Effector CD8-positive, alpha-beta T cell (primary cell): ENCODE measurements around the gene KIAA1549.
"Not testable (repeated sequence)": the region's sequence is repeated elsewhere in the genome, so short reads cannot be mapped to it uniquely, and the experiment has no call there.

ENCODE experiments used
- DNase-seq: peaks from one replicate; lab custom pipeline; 2025; lab: John Stamatoyannopoulos, UW
- total RNA-seq, 4 experiments: gene quantifications; one replicate each; lab custom pipeline; 2026; lab: John Stamatoyannopoulos, UW

Gene KIAA1549
- 0.72 to 3.2 (median 2.5) reads per million in 4 experiments for total RNA-seq

- peak; percentile 14 for DNase-seq
These were observed at the start of gene KIAA1549 for GRCh38 chr7:138981332-138982203. TSS of gene KIAA1549 (minus strand) at chr7:138981389. CDS start at chr7:138981269, 120 bp downstream.

DNA sequence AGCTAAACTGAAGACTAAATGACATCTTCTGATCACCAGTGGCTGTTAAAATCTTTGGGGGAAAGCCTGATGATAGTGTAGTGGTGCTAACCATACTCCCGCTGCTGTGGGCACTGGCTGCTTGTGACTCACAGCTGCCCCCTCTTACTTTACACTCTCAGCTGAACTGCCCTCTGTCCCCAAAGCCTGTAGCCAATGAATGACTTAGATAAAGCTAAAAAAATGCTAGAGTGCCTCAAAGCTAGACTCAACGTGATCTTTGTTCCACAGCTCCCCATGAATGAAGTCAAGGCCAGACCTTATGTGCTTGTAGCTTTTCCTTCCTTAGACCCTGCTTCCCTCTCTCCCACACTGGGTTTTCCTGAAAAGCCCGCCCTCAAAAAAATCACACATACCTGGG, 48.2 kb upstream of the KIAA1549 start:
- no peak for DNase-seq

DNA sequence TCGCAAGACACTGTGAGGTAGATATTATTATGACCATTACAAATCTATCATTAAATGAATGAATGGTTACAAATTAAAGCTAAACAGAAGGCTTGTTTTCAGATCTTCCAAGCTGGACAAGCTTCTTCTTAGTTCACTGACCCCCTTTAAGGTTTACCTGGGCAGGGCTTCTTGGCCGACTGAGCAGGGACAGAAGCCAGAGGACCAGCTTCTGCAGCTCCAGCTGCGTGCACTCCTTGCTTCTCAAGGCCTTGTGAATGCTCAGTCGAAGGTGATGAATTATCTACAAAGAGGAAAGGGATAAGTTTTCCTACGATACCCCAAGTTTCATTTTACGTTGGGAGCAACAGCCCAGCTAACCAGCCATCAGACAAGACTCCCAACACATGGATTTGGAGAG, 45.4 kb upstream of the KIAA1549 start:
- DNase-seq, result no peak

- DNase-seq, result not testable (repeated sequence)
These were observed 44.7 kb upstream of the KIAA1549 start for GRCh38 chr7:139025861-139026260.

- no peak for DNase-seq
These were observed 41.9 kb upstream of the KIAA1549 start for GRCh38 chr7:139023076-139023475.

DNA sequence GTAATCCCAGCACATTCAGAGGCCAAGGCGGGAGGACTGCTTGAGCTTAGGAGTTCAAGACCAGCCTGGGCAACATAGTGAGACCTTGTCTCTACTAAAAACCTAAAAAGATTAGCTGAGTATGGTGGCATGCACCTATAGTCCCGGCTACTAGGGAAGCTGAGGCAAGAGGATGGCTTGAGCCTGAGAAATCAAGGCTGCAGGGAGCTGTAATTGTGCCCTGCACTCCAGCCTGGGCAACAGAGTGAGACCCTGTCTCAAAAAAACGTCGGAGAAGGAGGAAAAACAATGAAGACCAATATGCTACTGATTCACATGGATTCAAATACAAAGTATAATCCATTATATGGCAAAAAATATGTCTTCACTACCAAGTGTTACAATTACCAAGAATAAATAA, 41.1 kb upstream of the KIAA1549 start:
- DNase-seq, result no peak

DNA sequence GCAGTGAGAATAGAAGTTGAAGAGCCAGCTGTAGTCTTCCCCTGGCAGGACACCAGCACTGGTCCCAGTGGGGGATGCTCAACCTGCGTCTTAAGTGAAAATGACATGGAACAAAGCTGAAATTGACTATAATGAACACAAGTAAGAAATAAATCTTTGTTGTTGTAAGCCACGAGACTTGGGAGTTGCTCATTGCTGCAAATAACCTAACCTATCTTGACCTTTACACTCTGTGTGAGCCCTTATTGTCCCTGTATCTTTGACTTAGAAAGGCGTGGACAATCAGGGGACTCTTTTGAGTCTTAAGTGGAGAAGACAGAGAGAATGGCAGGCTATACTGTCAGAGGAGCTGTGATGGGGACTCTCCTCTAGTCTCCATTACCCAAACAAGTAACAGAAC, 37.7 kb upstream of the KIAA1549 start:
- no peak for DNase-seq

DNA sequence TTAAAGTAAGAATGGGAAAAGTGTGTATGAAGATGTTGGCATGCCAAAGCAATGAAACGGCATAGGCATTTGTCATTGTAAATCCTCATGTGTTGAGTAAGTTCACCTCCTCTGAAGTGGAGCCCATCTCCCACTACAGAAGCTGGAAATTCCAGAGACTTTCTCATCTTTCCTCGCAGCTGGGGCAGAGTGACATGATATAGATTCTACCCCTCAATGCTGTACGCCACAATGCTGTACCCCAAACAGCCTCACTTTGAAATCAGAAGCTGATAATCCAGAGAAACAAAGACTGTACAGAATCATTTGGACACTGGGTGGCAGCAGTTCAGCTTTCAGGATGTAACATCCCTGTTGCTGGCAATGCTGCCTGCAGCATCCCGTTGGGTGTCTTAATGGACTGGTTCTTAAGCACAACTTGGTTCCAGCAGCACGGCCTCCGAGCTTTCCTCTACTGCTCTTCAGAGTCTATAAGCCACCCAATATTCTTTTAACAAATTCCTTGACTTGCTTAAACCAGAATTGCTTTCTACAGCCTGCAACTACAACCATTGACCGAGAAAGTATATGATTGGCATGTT, 35.8 kb upstream of the KIAA1549 start:
- DNase-seq, result peak; percentile 24

GRCh38 chr7:139011373-139011772, 30.2 kb upstream of the KIAA1549 start:
- no peak for DNase-seq

GRCh38 chr7:139004321-139005090, 23.3 kb upstream of the KIAA1549 start:
- no peak for DNase-seq

- no peak for DNase-seq
These were observed 18.2 kb upstream of the KIAA1549 start for GRCh38 chr7:138999414-138999813.

GRCh38 chr7:138992052-138992531, 10.9 kb upstream of the KIAA1549 start:
- DNase-seq, result no peak

GRCh38 chr7:138987686-138988085, 6.5 kb upstream of the KIAA1549 start:
- no peak for DNase-seq

GRCh38 chr7:138982204-138982623, 1.0 kb upstream of the KIAA1549 start:
- DNase-seq, result no peak

GRCh38 chr7:138980563-138981291, 462 bp downstream of the KIAA1549 start:
- no peak for DNase-seq

GRCh38 chr7:138979988-138980562, 1.1 kb downstream of the KIAA1549 start:
- DNase-seq, result no peak

DNA sequence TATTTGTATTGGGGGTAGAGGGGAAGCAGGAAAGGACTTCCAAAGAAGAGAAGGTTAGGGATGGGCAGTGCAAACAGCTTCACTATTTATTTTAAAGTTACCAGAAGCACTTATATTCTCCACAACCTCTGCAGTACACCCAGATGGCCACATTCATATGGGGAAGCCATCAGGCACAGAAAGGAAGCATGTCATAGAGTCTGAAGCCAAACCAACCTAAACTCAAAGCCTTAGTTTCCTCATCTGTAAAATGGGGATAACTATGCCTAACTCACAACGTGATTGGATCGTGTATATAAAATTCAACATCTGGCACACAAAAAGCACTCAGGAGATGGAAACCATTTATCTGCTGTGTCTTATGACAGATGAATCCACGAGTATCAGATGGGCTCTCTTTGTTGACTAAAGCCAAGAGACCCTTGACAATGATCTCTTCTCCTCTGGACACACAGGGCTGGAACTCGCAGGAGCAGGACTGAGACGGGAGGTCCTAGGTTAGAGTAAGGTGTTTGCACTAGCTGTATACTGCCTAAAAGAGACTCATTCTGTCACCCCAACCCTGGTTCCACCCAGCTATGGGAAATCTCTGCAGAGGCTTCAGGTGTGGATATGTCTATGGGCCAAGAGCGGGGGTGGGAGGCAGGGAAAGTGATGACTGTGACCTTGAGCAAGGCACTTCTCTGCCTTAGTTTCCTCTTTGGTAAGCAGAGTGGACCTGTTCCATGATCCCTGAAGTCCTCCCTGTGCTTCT, 1.8 kb downstream of the KIAA1549 start:
- DNase-seq, result no peak

DNA sequence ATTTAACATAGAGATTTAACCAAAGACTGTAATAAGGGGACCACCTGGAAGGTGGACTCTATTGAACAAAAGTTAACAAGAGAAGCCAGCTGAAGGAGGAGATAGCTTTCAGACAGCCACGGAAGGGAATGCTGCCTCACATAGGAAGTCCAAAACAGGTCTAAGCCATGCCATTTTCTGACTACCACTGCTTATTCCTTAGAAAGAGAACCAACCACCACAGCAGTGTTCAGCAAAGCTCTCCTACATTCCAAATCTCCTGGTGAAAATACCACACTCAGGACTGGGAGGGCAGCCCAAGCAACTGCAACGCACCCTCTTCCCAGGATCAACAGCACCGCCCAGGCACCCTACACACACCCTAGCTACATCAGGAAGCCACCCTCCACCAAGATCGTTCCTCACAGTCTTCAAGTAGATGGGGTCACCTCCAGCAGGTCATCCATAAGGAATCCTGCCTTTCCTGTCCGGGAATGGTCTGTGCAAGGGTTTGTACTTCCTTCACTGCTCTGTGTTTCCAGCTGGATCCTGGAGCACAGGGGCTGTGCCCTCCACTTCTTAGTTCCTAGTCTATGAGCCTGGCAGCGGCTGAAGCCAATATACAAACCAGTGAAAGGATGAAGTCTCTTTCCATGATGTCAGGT, 2.5 kb downstream of the KIAA1549 start:
- no peak for DNase-seq

- DNase-seq, result not testable (repeated sequence)
These were observed 5.0 kb downstream of the KIAA1549 start for GRCh38 chr7:138976161-138976560.
